Tibial nerve (tissue), 3 donors: Measurements from ENCODE around the gene TMEM231.

Source experiments
- POLR2A ChIP-seq, 2 donors: fragments of 450-650 bp; IDR thresholded peaks; one replicate each; pipeline ENCODE4 v1.6.1; 2017; ENCODE audit warnings: antibody characterized with exemption in 2 of 2, mild to moderate bottlenecking in 2 of 2, moderate library complexity in 2 of 2
- TF ChIP-seq, protein P1 (sequence below), 5 experiments: fragments of 200-600 bp in 3 of 5; fragments of 450-650 bp in 2 of 5; sonication (generic) in 3 of 5; IDR thresholded peaks; one replicate each; pipeline ENCODE4 v1.5.1; 2016 to 2019; ENCODE audit warnings: antibody characterized with exemption in 5 of 5, mild to moderate bottlenecking in 3 of 5, moderate library complexity in 2 of 5

DNA sequence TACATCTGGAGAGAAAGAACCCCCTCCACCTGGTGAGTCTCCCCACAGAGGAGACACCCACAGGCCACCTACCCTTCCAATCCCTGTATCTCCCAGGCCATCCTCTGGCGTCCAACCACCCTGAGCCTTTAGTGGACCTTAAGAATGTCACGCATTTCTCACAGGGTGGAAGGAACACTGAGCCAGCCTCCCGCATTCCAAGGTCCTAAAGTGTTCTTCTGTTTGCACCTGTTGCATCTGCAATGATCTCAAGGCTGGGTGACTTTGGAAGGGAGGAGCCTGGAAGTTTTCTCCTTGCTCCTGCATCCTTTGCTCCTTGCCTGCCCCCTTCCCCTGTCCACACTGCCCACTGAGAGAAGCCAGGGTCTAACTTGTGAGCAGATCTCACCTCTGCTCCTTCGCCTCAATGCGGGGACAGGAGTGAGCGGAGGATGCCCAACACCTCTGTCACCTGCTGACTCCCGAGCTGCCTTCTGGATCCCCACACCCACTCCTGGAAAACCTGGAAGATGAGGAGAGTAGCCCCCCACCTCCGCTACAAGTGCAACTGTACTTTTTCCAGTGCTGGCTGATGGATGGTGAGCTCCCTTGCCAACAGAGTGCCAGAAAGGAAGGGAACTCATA, 23.8 kb downstream of the TMEM231 start:
- TF ChIP-seq, protein P1, sequence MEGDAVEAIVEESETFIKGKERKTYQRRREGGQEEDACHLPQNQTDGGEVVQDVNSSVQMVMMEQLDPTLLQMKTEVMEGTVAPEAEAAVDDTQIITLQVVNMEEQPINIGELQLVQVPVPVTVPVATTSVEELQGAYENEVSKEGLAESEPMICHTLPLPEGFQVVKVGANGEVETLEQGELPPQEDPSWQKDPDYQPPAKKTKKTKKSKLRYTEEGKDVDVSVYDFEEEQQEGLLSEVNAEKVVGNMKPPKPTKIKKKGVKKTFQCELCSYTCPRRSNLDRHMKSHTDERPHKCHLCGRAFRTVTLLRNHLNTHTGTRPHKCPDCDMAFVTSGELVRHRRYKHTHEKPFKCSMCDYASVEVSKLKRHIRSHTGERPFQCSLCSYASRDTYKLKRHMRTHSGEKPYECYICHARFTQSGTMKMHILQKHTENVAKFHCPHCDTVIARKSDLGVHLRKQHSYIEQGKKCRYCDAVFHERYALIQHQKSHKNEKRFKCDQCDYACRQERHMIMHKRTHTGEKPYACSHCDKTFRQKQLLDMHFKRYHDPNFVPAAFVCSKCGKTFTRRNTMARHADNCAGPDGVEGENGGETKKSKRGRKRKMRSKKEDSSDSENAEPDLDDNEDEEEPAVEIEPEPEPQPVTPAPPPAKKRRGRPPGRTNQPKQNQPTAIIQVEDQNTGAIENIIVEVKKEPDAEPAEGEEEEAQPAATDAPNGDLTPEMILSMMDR (IDR thresholded peaks at IDR 0.05), result no peak
- TF ChIP-seq POLR2A (IDR thresholded peaks at IDR 0.05), result no peak
